ENCODE measurements around the gene RTBDN.
"Not testable (repeated sequence)": the region's sequence is repeated elsewhere in the genome, so short reads cannot be mapped to it uniquely, and the experiment has no call there.

The RTBDN gene

DNA sequence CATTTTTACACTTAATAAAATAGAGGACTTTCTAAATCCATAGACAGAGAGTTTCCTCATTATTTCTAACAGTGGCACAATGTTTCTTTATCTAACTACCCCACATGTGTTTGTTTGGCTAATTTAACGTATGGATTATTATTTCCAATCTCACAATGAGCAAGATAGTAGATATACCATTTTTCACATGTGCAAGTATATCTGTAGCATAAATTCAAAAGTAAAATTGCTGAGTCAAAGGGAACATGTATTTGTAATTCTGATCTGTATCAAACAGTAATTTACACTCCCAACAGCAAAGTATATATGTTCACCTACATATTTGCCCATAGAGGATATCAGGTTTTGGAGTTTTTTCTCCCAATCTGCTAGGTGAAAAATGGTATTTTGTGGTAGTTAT is 22.3 kb upstream of the RTBDN start:
- Histone ChIP-seq H3K36me3 (ENCODE audit: low read depth) (no peaks in the 10 kb centered on the region), H3K4me3 (ENCODE audit: severe bottlenecking) (no peak overlapping the region), H3K27me3 (ENCODE audit: insufficient read depth, poor library complexity, severe bottlenecking) (no peaks in the 10 kb centered on the region), H3K9me3 (ENCODE audit: severe bottlenecking) (no peaks in the 10 kb centered on the region), H3K4me1 (ENCODE audit: insufficient read depth, poor library complexity, severe bottlenecking) (no peaks in the 10 kb centered on the region), H3K27ac (ENCODE audit: poor library complexity, severe bottlenecking) (no peak overlapping the region)
- no peak for DNase-seq (ENCODE audit: low spot score)
- TF ChIP-seq, protein P1, sequence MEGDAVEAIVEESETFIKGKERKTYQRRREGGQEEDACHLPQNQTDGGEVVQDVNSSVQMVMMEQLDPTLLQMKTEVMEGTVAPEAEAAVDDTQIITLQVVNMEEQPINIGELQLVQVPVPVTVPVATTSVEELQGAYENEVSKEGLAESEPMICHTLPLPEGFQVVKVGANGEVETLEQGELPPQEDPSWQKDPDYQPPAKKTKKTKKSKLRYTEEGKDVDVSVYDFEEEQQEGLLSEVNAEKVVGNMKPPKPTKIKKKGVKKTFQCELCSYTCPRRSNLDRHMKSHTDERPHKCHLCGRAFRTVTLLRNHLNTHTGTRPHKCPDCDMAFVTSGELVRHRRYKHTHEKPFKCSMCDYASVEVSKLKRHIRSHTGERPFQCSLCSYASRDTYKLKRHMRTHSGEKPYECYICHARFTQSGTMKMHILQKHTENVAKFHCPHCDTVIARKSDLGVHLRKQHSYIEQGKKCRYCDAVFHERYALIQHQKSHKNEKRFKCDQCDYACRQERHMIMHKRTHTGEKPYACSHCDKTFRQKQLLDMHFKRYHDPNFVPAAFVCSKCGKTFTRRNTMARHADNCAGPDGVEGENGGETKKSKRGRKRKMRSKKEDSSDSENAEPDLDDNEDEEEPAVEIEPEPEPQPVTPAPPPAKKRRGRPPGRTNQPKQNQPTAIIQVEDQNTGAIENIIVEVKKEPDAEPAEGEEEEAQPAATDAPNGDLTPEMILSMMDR (IDR thresholded peaks at IDR 0.05; ENCODE audit: poor library complexity, severe bottlenecking): no peak
- no peak for ATAC-seq (ENCODE audit: low read depth)

DNA sequence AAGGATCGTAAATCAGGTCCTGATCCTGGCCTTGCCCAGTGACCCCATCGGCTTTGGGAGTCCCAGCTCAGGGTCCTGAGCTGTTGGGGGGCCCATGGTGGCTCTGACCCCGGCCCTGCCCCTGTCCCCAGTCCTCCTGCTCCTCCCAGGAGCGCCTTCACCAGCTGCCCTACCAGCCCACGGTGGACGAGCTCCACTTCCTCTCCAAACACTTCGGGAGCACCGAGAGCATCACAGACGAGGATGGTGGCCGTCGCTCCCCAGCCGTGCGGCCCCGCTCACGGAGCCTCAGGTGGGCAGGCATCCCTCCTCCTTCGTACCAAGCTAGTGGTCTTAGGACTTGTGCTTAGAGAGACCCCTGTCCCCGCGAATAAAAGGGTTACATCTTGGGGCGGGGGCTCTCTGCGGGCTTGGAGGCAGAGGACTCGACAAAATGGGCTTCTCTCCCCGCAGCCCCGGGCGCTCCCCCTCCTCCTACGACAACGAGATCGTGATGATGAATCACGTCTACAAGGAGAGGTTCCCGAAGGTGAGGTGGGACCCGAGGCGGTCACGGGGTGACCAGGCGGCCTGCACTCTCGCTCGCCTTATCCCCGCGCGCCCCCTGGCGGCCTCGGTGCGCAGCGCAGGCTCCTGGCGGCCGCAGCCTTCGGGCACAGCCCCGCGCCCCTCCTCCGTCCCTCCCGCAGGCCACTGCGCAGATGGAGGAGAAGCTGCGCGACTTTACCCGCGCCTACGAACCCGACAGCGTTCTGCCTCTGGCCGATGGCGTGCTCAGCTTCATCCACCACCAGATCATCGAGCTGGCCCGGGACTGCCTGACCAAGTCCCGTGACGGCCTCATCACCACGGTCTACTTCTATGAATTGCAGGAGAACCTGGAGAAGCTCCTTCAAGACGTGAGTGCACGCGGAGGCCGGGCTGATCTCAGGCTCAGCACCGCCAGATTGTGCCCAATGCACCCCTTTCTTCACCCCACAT is 13.1 kb upstream of the RTBDN start:
- Histone ChIP-seq H3K9me3 (ENCODE audit: severe bottlenecking) (no peaks in the 10 kb centered on the region), H3K27me3 (ENCODE audit: insufficient read depth, poor library complexity, severe bottlenecking) (no peaks in the 10 kb centered on the region), H3K4me3 (ENCODE audit: severe bottlenecking) (peak overlapping the region; percentile 13), H3K4me1 (ENCODE audit: insufficient read depth, poor library complexity, severe bottlenecking) (peaks cover 3% of the 10 kb centered on the region), H3K27ac (ENCODE audit: poor library complexity, severe bottlenecking) (no peak overlapping the region), H3K36me3 (ENCODE audit: low read depth) (no peaks in the 10 kb centered on the region)
- TF ChIP-seq, protein P1 (IDR thresholded peaks at IDR 0.05; ENCODE audit: poor library complexity, severe bottlenecking): peak; percentile 98
- peak; percentile 93 for ATAC-seq (ENCODE audit: low read depth)
- DNase-seq (ENCODE audit: low spot score): no peak

DNA sequence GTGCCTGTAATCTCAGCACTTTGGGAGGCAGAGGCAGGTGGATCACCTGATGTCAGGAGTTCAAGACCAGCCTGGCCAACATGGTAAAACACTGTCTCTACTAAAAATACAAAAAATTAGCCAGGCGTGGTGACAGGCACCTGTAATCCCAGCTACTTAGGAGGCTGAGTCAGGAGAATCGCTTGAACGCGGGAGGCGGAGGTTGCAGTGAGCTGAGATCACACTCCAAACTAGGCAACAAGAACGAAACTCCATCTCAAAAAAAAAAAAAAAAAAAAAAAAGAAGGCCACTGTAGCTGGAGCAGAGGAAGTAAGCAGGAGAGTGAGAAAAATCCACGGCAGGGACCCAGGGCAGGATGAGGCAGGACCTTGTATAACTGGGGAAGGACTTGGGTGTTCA is 12.2 kb upstream of the RTBDN start:
- not testable (repeated sequence) for DNase-seq (ENCODE audit: low spot score); H3K4me3 ChIP-seq (ENCODE audit: severe bottlenecking); ATAC-seq (ENCODE audit: low read depth); H3K27me3 ChIP-seq (ENCODE audit: insufficient read depth, poor library complexity, severe bottlenecking); H3K4me1 ChIP-seq (ENCODE audit: insufficient read depth, poor library complexity, severe bottlenecking); H3K27ac ChIP-seq (ENCODE audit: poor library complexity, severe bottlenecking); H3K9me3 ChIP-seq (ENCODE audit: severe bottlenecking); H3K36me3 ChIP-seq (ENCODE audit: low read depth)

DNA sequence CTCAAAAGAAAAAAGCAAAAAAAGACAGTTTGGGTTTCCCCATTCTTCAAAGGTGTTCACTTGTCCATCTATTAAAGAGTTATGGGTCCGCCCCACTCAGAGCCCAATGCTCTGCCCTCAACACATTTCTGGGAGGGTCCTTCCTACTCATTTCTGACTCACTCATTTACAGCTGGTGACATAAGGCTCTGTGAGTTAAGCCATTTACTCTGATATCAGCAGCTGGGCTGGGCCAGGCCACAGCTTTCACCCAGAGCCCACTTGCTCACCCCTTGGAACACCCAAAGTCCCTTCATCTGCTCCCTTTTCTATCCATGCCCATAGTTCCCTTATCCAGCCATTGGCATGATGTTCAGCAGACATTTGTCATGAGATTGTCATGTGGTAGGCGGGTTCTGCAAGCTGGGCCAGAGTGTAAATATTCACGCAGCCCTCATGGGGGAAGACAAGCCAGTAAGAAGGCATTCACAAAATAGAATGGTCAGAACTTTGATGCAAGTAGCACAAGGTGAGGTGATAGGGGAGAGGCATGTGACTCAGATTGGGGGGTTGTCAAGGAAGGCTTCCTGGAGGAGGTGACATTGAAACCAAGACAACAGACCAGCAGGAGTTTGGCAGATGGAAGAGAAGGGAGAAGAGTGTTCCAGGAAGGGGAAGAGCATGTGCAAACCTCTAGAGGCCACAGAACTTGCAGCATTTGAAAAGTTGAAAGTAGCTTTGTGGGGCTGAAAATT is 9.8 kb upstream of the RTBDN start:
- Histone ChIP-seq H3K27me3 (ENCODE audit: insufficient read depth, poor library complexity, severe bottlenecking) (peaks cover 13% of the 10 kb centered on the region), H3K4me3 (ENCODE audit: severe bottlenecking) (no peak overlapping the region), H3K36me3 (ENCODE audit: low read depth) (no peaks in the 10 kb centered on the region), H3K27ac (ENCODE audit: poor library complexity, severe bottlenecking) (no peak overlapping the region), H3K9me3 (ENCODE audit: severe bottlenecking) (no peaks in the 10 kb centered on the region), H3K4me1 (ENCODE audit: insufficient read depth, poor library complexity, severe bottlenecking) (peaks cover 3% of the 10 kb centered on the region)
- DNase-seq (ENCODE audit: low spot score) (no peak), ATAC-seq (ENCODE audit: low read depth) (no peak)
- TF ChIP-seq, protein P1 (IDR thresholded peaks at IDR 0.05; ENCODE audit: poor library complexity, severe bottlenecking): no peak

DNA sequence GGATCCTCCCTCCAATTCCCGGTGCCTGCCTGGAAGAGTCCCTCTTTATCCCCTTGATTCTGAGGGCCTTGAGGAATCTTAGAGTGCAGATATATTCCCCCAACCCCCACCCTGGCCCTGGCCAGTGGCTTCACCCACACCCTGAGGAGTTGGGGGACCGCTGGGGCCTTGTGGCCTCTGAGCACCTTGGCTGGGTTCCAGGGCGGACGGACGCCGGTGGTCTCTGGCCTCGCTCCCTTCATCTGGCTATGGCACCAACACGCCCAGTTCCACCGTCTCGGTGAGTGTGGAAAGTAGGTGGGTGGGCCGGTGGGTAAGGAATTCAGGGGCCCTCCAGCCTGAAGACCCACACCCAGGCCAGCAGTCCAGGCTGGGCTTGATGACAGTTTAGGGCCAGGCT is 8.9 kb upstream of the RTBDN start:
- Histone ChIP-seq H3K4me1 (ENCODE audit: insufficient read depth, poor library complexity, severe bottlenecking) (peaks cover 3% of the 10 kb centered on the region), H3K4me3 (ENCODE audit: severe bottlenecking) (no peak overlapping the region), H3K9me3 (ENCODE audit: severe bottlenecking) (no peaks in the 10 kb centered on the region), H3K36me3 (ENCODE audit: low read depth) (no peaks in the 10 kb centered on the region), H3K27ac (ENCODE audit: poor library complexity, severe bottlenecking) (no peak overlapping the region), H3K27me3 (ENCODE audit: insufficient read depth, poor library complexity, severe bottlenecking) (peaks cover 21% of the 10 kb centered on the region)
- TF ChIP-seq, protein P1 (IDR thresholded peaks at IDR 0.05; ENCODE audit: poor library complexity, severe bottlenecking): no peak
- DNase-seq (ENCODE audit: low spot score) (no peak), ATAC-seq (ENCODE audit: low read depth) (no peak)

Measured in RWPE2 (cell line).